ENCODE data around the gene ANKRD17.

Gene ANKRD17

DNA sequence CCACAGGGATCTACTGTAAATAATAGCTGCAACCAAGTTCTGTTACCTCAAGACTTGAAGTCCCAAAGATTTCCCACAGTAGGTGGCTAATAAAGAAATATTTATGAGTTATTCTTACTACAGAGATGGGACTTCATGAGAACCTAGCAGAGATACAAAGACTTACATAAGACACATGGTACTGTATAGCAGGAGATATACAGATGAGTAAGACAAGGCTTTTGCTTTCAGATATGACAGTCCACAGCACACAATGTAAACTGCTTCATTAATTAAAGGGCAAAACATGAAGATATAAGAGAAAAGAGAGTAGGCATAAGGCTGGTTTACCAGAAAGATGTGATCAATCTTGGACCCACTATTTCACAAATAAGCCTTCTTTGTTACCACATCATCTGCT is 6.6 kb downstream of the ANKRD17 start:
- TF ChIP-seq, protein P1, sequence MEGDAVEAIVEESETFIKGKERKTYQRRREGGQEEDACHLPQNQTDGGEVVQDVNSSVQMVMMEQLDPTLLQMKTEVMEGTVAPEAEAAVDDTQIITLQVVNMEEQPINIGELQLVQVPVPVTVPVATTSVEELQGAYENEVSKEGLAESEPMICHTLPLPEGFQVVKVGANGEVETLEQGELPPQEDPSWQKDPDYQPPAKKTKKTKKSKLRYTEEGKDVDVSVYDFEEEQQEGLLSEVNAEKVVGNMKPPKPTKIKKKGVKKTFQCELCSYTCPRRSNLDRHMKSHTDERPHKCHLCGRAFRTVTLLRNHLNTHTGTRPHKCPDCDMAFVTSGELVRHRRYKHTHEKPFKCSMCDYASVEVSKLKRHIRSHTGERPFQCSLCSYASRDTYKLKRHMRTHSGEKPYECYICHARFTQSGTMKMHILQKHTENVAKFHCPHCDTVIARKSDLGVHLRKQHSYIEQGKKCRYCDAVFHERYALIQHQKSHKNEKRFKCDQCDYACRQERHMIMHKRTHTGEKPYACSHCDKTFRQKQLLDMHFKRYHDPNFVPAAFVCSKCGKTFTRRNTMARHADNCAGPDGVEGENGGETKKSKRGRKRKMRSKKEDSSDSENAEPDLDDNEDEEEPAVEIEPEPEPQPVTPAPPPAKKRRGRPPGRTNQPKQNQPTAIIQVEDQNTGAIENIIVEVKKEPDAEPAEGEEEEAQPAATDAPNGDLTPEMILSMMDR (IDR thresholded peaks at IDR 0.05), result no peak

DNA sequence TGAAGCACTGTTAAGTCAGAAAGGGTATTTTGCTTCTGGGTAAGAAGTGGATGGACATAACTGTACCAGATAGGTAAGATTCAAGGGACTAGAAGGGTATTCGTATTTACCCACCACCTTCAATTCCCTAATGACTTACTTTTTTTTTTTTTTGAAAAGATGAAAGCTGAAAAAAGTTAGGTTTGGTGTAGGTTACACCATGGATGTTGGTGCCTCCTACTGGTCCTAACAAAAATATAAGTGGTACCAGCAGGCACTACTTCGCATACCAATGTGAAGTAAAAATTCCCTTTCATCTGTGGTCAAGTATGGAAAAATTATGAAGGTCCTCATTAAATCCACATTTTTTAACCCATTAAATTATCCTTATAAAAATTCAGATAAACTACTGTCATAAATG is 7.2 kb downstream of the ANKRD17 start:
- TF ChIP-seq, protein P1 (IDR thresholded peaks at IDR 0.05), result no peak

DNA sequence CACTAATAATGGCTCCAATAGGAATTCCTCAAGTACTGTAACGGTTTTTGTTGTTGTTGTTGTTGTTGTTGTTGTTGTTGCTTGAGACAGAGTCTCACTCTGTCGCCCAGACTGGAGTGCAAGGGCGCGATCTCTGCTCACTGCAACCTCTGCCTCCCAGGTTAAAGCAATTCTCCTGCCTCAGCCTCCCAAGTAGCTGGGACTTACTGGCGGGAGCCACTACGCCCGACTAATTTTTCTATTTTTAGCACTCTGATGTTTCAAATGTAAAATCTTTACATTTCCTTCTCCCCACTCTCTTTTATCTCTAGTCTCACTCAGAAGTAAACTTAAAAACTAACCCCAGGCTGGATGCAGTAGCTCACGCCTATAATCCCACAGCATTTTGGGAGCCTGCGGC is 8.0 kb downstream of the ANKRD17 start:
- TF ChIP-seq, protein P1 (IDR thresholded peaks at IDR 0.05), result no peak

DNA sequence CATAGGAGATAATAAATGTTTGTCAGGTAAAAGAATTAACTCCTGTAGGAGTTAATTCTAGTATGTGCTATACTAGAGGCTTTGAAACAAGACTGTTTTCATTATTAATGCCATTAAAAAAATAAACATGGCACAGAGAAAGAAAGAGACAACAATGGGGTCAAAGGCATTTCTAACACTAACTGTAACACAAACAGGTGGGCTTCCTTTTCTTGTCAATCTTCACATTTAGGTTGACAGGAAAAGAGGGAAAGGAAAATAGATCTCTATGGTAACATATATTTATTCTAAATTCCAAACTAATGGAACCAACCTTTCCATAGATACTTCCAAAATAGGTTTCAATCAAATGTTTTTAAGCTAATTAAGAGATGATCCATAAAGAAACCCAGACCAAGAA is 9.8 kb downstream of the ANKRD17 start:
- TF ChIP-seq, protein P1 (IDR thresholded peaks at IDR 0.05), result no peak

DNA sequence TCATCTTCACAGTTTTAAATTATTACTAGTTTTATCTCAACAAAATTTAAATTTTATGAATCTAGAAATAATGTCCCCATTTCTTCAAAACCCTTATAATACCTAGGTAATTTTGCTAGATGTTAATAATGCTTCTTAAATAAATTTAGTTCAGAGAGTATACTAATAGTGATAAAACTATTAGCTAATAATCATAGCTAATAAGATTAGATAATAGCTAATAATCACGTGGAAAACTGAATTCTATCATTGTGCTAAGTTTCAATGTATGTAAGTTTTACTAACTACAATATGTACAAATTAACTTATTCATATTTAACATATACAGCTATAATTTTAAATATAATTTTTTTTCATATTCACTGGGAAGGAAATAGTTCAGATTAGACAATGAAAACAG is 10.2 kb downstream of the ANKRD17 start:
- TF ChIP-seq, protein P1 (IDR thresholded peaks at IDR 0.05), result no peak

DNA sequence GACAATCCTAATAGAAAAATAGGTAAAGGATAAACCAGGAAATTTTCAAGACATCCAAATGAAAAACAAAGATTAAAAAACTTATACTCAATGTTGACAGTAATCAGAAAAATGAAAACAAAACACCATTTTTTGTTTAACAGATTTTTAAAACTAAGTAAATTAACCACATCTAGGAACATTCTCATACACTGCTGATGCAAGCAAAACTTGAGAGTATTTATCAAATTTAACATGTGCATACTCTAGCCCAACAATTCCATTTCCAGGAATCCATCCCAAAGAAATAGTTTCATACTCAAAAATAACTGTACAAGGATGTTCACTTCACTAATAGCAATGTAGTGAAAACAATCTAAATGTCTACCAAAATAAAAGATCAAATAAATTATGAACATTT is 11.5 kb downstream of the ANKRD17 start:
- TF ChIP-seq, protein P1 (IDR thresholded peaks at IDR 0.05), result no peak

DNA sequence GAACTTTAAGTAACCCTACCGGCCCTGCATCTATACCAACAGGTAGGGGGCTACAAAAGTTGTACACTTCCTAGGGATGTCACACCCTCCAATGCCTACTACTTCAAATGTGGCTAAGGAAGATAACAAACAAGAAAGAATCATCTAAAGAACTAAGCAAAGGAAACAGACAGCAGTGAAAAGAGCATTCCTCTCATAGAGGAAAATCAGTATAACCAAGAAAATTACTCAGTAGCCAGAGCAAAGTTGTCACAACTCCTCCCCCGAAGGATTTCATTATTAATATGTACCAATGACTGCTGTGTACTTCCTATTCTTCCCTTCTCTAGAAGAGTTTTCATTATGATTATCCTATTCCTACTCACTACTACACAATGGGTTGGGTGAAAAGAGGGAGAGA is 12.6 kb downstream of the ANKRD17 start:
- TF ChIP-seq, protein P1 (IDR thresholded peaks at IDR 0.05), result no peak

DNA sequence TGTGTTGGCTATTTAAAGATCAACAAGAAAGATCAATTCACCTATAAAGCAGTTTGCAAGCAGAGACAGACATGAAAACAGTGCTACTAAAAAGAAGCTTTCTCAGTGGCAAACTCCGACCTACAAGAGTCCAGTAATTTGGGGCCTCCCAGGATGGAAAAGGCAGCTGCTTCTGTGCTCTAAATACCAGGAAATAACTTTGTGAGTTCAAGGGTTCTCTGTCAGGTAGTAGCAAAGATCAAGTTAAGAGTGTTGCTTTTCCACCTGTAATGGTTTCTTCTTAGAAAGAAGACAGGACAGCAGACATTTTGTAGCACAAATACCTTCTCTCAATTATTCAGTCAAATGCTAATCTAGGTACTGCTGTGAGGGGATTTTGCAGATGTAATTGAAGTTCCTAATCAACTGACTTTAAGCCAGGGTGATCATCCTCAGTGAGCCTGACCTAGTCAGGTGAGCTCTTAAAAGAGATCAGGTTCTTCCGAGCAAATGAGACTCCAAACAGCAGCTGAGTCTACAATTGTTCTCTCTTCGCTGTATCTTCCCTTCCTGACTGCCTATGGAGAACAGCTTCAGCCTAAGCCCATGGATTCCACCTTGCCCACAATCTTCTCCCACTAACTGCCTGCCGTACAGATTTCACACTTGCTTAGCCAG is 13.5 kb downstream of the ANKRD17 start:
- TF ChIP-seq, protein P1 (IDR thresholded peaks at IDR 0.05), result no peak
